Measurements from ENCODE around the gene ACYP2.
"Not testable (repeated sequence)": the region's sequence is repeated elsewhere in the genome, so short reads cannot be mapped to it uniquely, and the experiment has no call there.

ACYP2 gene

GRCh38 chr2:54318821-54319220 is 203.4 kb downstream of the ACYP2 start:
- Histone ChIP-seq H3K9me3 (ENCODE audit: severe bottlenecking) (peaks cover 6% of the 10 kb centered on the region), H3K4me3 (ENCODE audit: low read depth, low read length) (no peak overlapping the region), H3K27ac (no peak overlapping the region), H3K36me3 (no peaks in the 10 kb centered on the region), H3K27me3 (ENCODE audit: insufficient read depth, low read depth, severe bottlenecking) (no peaks in the 10 kb centered on the region)
- TF ChIP-seq CTCF (IDR thresholded peaks at IDR 0.05; ENCODE audit: low read depth, low read length) = no peak
- no peak for DNase-seq

- H3K27me3 ChIP-seq (ENCODE audit: insufficient read depth, low read depth, severe bottlenecking) = no peaks in the 10 kb centered on the region
- peaks cover 24% of the 10 kb centered on the region for H3K9me3 ChIP-seq (ENCODE audit: severe bottlenecking)
Observed at GRCh38 chr2:54321047-54321446, 205.6 kb downstream of the ACYP2 start.

GRCh38 chr2:54324517-54324916 is 209.1 kb downstream of the ACYP2 start:
- not testable (repeated sequence) for H3K4me3 ChIP-seq (ENCODE audit: low read depth, low read length); H3K27ac ChIP-seq; H3K27me3 ChIP-seq (ENCODE audit: insufficient read depth, low read depth, severe bottlenecking); H3K36me3 ChIP-seq; DNase-seq
- H3K9me3 ChIP-seq (ENCODE audit: severe bottlenecking) = peaks cover 18% of the 10 kb centered on the region

More at GRCh38 chr2:54321047-54321446, 205.6 kb downstream of the ACYP2 start:
- Histone ChIP-seq H3K27ac (no peak overlapping the region), H3K36me3 (no peaks in the 10 kb centered on the region), H3K4me3 (ENCODE audit: low read depth, low read length) (no peak overlapping the region)
- no peak for TF ChIP-seq CTCF (IDR thresholded peaks at IDR 0.05; ENCODE audit: low read depth, low read length)
- DNase-seq = no peak

GRCh38 chr2:54325148-54325547 is 209.7 kb downstream of the ACYP2 start:
- DNase-seq = no peak
- Histone ChIP-seq H3K27ac (no peak overlapping the region), H3K4me3 (ENCODE audit: low read depth, low read length) (no peak overlapping the region), H3K9me3 (ENCODE audit: severe bottlenecking) (peaks cover 18% of the 10 kb centered on the region), H3K27me3 (ENCODE audit: insufficient read depth, low read depth, severe bottlenecking) (no peaks in the 10 kb centered on the region), H3K36me3 (no peaks in the 10 kb centered on the region)
- TF ChIP-seq CTCF (IDR thresholded peaks at IDR 0.05; ENCODE audit: low read depth, low read length) = no peak

GRCh38 chr2:54329482-54330161 is 214.2 kb downstream of the ACYP2 start:
- H3K27ac ChIP-seq = peak overlapping the region; percentile 94
- TF ChIP-seq CTCF (IDR thresholded peaks at IDR 0.05; ENCODE audit: low read depth, low read length) = peak; percentile 41
- DNase-seq = peak; percentile 71
- H3K27me3 ChIP-seq (ENCODE audit: insufficient read depth, low read depth, severe bottlenecking) = no peaks in the 10 kb centered on the region
- H3K36me3 ChIP-seq = no peaks in the 10 kb centered on the region
- H3K9me3 ChIP-seq (ENCODE audit: severe bottlenecking) = peaks cover 10% of the 10 kb centered on the region
- peak overlapping the region; percentile 54 for H3K4me3 ChIP-seq (ENCODE audit: low read depth, low read length)

GRCh38 chr2:54330162-54330925 is 214.9 kb downstream of the ACYP2 start:
- H3K9me3 ChIP-seq (ENCODE audit: severe bottlenecking) = peaks cover 4% of the 10 kb centered on the region
- peak overlapping the region; percentile 54 for H3K4me3 ChIP-seq (ENCODE audit: low read depth, low read length)
- DNase-seq = peak; percentile 99
- no peaks in the 10 kb centered on the region for H3K36me3 ChIP-seq
- H3K27ac ChIP-seq = peak overlapping the region; percentile 94
- no peak for TF ChIP-seq CTCF (IDR thresholded peaks at IDR 0.05; ENCODE audit: low read depth, low read length)
- no peaks in the 10 kb centered on the region for H3K27me3 ChIP-seq (ENCODE audit: insufficient read depth, low read depth, severe bottlenecking)

All from WERI-Rb-1 (cell line).